HepG2 (cell line): ENCODE measurements around the gene SKI.

Experiments
- ATM ChIP-seq: fragments of 450-650 bp; IDR thresholded peaks from 2 replicates; pipeline ENCODE4 v1.7.1; 2017; ENCODE audit warnings: mild to moderate bottlenecking, borderline replicate concordance
- CREM ChIP-seq, 2 experiments: sonication (generic) in 1 of 2; formaldehyde crosslinking in 1 of 2; IDR thresholded peaks; 2 replicates each; pipeline versions ENCODE4 v1.4.0 to v1.6.1; 2016 to 2020; ENCODE audit warnings: antibody characterized with exemption in 1 of 2, mild to moderate bottlenecking in 1 of 2, missing genetic modification reagents in 1 of 2
- POLR2A ChIP-seq, 2 experiments: IDR thresholded peaks; 2 replicates each; pipeline ENCODE4 v1.6.1; 2011; ENCODE audit warnings: low read depth in 2 of 2, low read length in 2 of 2, mild to moderate bottlenecking in 1 of 2, moderate library complexity in 1 of 2; ENCODE audit not compliant: insufficient read depth in 1 of 2
- RAD21 ChIP-seq: fragments of 450-650 bp; formaldehyde crosslinking; IDR thresholded peaks from 2 replicates; pipeline ENCODE4 v1.5.0; 2020; ENCODE audit warnings: mild to moderate bottlenecking
- REPIN1 ChIP-seq: sonication (generic); formaldehyde crosslinking; IDR thresholded peaks from 2 replicates; pipeline ENCODE4 v1.8.0; 2022; ENCODE audit warnings: missing genetic modification reagents, low read depth, mild to moderate bottlenecking, borderline replicate concordance
- ZBTB40 ChIP-seq, 2 experiments: fragments of 450-650 bp in 1 of 2; sonication (generic) in 1 of 2; formaldehyde crosslinking in 1 of 2; IDR thresholded peaks; 2 replicates each; pipeline versions ENCODE4 v1.6.1 to v1.8.0; 2016 to 2022; ENCODE audit warnings: antibody characterized with exemption in 1 of 2, mild to moderate bottlenecking in 1 of 2, missing genetic modification reagents in 1 of 2
- ZNF431 ChIP-seq: sonication (generic); formaldehyde crosslinking; IDR thresholded peaks from 2 replicates; pipeline ENCODE4 v1.9.0; 2022; ENCODE audit warnings: missing genetic modification reagents, low read depth, mild to moderate bottlenecking, borderline replicate concordance

- no peak for TF ChIP-seq ZBTB40 (IDR thresholded peaks at IDR 0.05)
- no peak for TF ChIP-seq ZBTB40 (CRISPR knock-in tag; IDR thresholded peaks at IDR 0.05)
- no peak for TF ChIP-seq ATM
- no peak for TF ChIP-seq ZNF431 (CRISPR knock-in tag)
- no peak for TF ChIP-seq POLR2A (IDR thresholded peaks at IDR 0.05; ENCODE audit: insufficient read depth in 1 of 2, low read depth in 2 of 2, low read length in 2 of 2)
- TF ChIP-seq CREM (IDR thresholded peaks at IDR 0.05), result no peak
- TF ChIP-seq CREM (CRISPR knock-in tag; IDR thresholded peaks at IDR 0.05), result no peak
- no peak for TF ChIP-seq RAD21 (CRISPR knock-in tag)
- no peak for TF ChIP-seq REPIN1
Measured at GRCh38 chr1:2336499-2336898, 108.4 kb downstream of the SKI start.
